Measurements from ENCODE around the gene PRR11.

Gene PRR11

DNA sequence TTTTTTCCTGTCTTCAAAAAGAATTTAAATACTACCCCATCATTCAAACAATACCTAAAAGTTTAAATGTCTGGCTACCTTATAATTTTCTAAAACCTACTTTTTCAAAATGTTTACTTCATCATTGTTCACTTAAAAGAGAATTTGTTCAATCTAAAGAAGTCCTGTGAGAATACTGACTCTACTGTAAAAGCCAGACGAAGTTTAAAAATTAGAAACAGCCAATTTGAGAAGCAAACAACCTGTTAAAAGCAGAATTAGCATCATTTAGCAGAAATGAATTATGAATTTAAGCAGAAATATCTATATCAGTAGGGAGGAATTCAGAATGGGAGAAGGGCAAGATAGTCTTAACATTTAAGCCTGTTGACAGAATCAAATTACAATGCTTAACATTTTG, 2.6 kb upstream of the PRR11 start:
- peak overlapping the region; percentile 95 for H3K4me3 ChIP-seq (replicated peaks; ENCODE audit: low read depth, low read length)
- no peak for DNase-seq (ENCODE audit: low read depth)
- no peak for TF ChIP-seq CTCF (IDR thresholded peaks at IDR 0.05; ENCODE audit: low read length, missing control alignments)

- TF ChIP-seq CTCF (IDR thresholded peaks at IDR 0.05; ENCODE audit: low read length, missing control alignments): no peak
- H3K4me3 ChIP-seq (replicated peaks; ENCODE audit: low read depth, low read length): peak overlapping the region; percentile 95
- DNase-seq (ENCODE audit: low read depth): peak; percentile 49
Measured at GRCh38 chr17:59154292-59154720, 1.2 kb upstream of the PRR11 start.

- no peak for DNase-seq (ENCODE audit: low read depth)
- no peak for TF ChIP-seq CTCF (IDR thresholded peaks at IDR 0.05; ENCODE audit: low read length, missing control alignments)
- H3K4me3 ChIP-seq (replicated peaks; ENCODE audit: low read depth, low read length): peak within 1 kb of the TSS; percentile 95
Measured at GRCh38 chr17:59154721-59155438, 666 bp upstream of the PRR11 start, which contains the start of gene SKA2. TSS of gene SKA2 (minus strand) at chr17:59155186. CDS start at chr17:59155163, 23 bp downstream.

DNA sequence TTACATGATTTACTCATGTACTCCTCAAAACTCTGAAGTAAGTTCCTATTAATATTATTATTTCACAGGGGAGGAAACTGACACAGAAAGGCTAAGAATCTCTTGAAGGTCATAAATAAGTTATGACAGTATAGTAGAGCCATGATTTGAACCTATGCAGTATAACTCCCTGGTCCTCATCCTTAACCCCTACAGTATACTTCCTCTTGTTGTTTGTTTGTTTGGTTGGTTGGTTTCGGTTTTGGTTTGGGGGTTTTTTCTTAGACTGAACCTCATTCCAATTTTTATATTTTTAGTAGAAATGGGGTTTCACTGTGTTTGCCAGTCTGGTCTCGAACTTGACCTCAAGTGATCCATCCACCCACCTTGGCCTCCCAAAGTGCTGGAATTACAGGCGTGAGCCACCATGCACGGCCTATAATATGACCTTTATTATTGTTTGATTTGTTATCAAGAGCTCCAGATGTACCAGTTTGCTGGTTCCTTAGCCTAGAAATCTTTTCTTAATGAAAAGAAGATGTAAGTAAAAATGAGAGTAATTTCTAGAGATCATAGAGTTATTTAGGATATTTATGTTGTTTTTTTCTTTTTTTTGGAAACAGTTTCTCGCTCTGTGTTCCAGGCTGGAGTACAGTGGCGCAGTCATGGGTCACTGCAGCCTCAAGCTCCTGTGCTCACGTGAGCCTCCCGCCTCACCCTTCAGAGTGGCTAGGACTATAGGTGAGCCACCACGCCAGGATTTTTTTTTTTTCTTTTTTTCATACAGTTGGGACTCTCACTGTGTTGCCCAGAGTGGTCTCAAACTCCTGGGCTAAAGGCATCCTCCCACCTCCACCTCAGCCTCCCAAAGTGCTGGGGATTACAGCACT, 4.8 kb downstream of the PRR11 start:
- H3K4me3 ChIP-seq (replicated peaks; ENCODE audit: low read depth, low read length): no peak overlapping the region
- peak; percentile 18 for DNase-seq (ENCODE audit: low read depth)

DNA sequence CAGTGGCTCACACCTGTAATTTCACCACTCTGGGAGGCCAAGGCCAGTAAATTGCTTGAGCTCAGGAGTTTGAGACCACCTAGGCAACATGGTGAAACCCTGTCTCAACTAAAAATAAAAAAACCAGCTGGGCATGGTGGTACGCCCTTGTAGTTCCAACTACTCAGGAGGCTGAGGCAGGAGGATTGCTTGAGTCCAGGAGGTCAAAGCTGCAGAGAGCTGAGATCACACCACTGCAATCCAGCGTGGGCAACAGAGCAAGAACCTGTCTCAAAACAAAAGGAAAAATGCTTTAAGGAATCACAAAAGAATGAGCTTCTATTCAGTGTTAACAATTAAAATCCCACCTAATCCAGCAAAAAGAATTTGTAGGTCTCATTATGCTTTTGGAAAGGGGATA, 5.9 kb downstream of the PRR11 start:
- TF ChIP-seq CTCF (IDR thresholded peaks at IDR 0.05; ENCODE audit: low read length, missing control alignments): no peak
- H3K4me3 ChIP-seq (replicated peaks; ENCODE audit: low read depth, low read length): no peak overlapping the region
- no peak for DNase-seq (ENCODE audit: low read depth)

More for the DNA sequence above, 4.8 kb downstream of the PRR11 start:
- TF ChIP-seq CTCF (IDR thresholded peaks at IDR 0.05; ENCODE audit: low read length, missing control alignments): no peak

DNA sequence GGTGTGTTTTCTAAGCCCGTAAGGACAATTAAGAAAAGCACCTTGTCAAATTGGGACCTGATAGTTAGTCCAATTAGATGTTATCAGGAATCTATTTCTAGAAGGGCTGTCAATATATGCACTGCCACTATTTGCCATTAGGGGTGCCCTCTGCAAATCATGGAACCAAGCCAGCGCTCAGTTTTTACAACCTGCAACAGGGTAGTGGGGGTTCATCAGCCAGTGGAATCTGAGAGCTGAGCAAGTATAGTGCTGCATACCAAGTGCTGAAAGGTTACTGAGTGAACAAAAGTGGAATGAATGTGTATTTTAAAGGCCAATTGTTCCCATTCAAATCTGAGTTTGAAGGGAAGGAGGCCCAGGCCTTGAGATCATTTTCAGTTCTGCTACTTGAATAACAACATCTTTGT, 10.4 kb downstream of the PRR11 start:
- DNase-seq (ENCODE audit: low read depth): peak; percentile 55
- TF ChIP-seq CTCF (IDR thresholded peaks at IDR 0.05; ENCODE audit: low read length, missing control alignments): peak; percentile 66
- no peak overlapping the region for H3K4me3 ChIP-seq (replicated peaks; ENCODE audit: low read depth, low read length)
